Tibial nerve (tissue), 4 donors: Measurements from ENCODE around the gene PTGFRN. TPM values are rescaled to one million over a fixed set of nuclear protein-coding genes. Genes with fewer than 3 reads are reported as not detected.
A peak's percentile ranks its signal among the peaks of the same experiment; 100 is the strongest.

Experiments
- DNase-seq, 2 donors: peaks; one replicate each; pipeline ENCODE4 v3.0.0-alpha.2; 2019; ENCODE audit warnings: low spot score in 2 of 2
- H3K27ac ChIP-seq, 4 donors: fragments of 200-600 bp; sonication (generic) in 3 of 4; one replicate each; pipeline ENCODE4 v1.5.1; 2017 to 2019; ENCODE audit warnings: mild to moderate bottlenecking in 1 of 4
- H3K27me3 ChIP-seq, 2 donors: fragments of 200-600 bp; sonication (generic) in 1 of 2; one replicate each; pipeline versions ENCODE4 v1.5.1 to v1.6.0; 2017 to 2019
- H3K36me3 ChIP-seq, 3 donors: fragments of 200-600 bp; sonication (generic); one replicate each; pipeline ENCODE4 v1.5.1; 2018 to 2019
- H3K4me1 ChIP-seq, 4 donors: fragments of 200-600 bp; sonication (generic) in 3 of 4; one replicate each; pipeline ENCODE4 v1.5.1; 2017 to 2019
- H3K4me3 ChIP-seq, 4 donors: fragments of 200-600 bp; sonication (generic) in 3 of 4; one replicate each; pipeline ENCODE4 v1.5.1; 2017 to 2019; ENCODE audit warnings: mild to moderate bottlenecking in 1 of 4, moderate library complexity in 1 of 4
- H3K9me3 ChIP-seq, 4 donors: fragments of 200-600 bp; sonication (generic) in 3 of 4; one replicate each; pipeline ENCODE4 v1.5.1; 2017 to 2019
- EP300 ChIP-seq, 2 donors: sonication (generic); formaldehyde crosslinking; IDR thresholded peaks; one replicate each; pipeline ENCODE4 v1.6.1; 2017; ENCODE audit warnings: antibody characterized with exemption in 2 of 2, mild to moderate bottlenecking in 1 of 2
- POLR2A ChIP-seq, 2 donors: fragments of 450-650 bp; IDR thresholded peaks; one replicate each; pipeline ENCODE4 v1.6.1; 2017; ENCODE audit warnings: antibody characterized with exemption in 2 of 2, mild to moderate bottlenecking in 2 of 2, moderate library complexity in 2 of 2
- WGBS, 2 donors: methylation state at CpG; one replicate each; pipeline ENCODE4 v1.1.5; 2018; 5-methylcytosine and 5-hydroxymethylcytosine counted together
- total RNA-seq, 4 donors: library from RNA; depleted of rRNA; stranded (reverse); fragments of >200 nt; gene quantifications; one replicate each; pipeline ENCODE4 v1.1.0, GENCODE V29; 2016
- TF ChIP-seq, protein P1 (sequence below), 5 experiments: fragments of 200-600 bp in 3 of 5; fragments of 450-650 bp in 2 of 5; sonication (generic) in 3 of 5; IDR thresholded peaks; one replicate each; pipeline ENCODE4 v1.5.1; 2016 to 2019; ENCODE audit warnings: antibody characterized with exemption in 5 of 5, mild to moderate bottlenecking in 3 of 5, moderate library complexity in 2 of 5

The PTGFRN gene
- total RNA-seq, 4 donors from 2014 or later: 10.2 to 19.0 (median 14.7) TPM

DNA sequence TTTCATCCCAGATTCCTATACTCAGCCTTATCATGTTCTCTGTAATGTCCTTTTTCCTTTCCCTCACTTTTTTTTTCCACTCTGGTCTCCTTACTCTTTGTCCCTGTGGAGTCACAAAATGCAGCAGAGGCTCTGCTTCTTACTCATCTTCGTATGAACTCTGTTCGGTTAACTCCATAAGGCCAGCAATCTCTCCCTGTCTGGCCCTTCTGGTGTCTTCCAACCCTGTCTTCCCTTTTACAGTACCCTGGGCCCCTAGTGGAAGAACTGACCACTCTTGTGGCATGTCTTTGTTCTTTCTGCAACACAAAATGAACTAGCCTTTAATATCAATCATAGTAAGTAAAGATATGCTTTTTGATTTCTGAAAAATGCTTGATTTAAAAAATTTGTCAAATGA, 98.9 kb downstream of the PTGFRN start:
- H3K27ac ChIP-seq: no peak overlapping the region
- H3K4me3 ChIP-seq: no peak overlapping the region
- no peak for TF ChIP-seq POLR2A (IDR thresholded peaks at IDR 0.05)
- TF ChIP-seq EP300 (IDR thresholded peaks at IDR 0.05): no peak
- no peak for DNase-seq
- WGBS, 2 donors: 43 to 45% methylated on average over 2 of the region's 2 CpGs
- H3K4me1 ChIP-seq: no peaks in the 10 kb centered on the region
- H3K27me3 ChIP-seq: no peaks in the 10 kb centered on the region
- no peaks in the 10 kb centered on the region for H3K36me3 ChIP-seq
- H3K9me3 ChIP-seq: no peaks in the 10 kb centered on the region

DNA sequence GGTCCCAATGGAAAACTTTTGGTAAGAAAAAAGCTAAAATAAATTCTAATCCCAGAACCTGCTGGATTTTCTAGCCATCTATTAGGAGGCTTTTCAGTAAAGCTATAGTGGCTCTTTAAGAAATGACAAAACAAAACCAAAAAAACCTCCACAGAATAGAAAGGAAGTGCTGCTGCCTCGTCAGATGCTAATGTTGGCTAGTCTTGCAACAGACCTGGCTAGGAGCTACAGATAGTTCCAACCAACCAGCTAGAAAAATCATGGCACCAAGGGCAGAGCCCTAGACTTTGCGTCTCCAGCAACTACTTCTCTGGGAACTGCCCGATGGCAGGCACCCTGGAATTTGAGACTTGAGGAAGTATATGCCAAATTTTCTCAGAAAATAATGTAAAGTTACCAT, 99.4 kb downstream of the PTGFRN start:
- peak in 1 of 2 donors; percentile 19 for TF ChIP-seq EP300 (IDR thresholded peaks at IDR 0.05)
- TF ChIP-seq, protein P1, sequence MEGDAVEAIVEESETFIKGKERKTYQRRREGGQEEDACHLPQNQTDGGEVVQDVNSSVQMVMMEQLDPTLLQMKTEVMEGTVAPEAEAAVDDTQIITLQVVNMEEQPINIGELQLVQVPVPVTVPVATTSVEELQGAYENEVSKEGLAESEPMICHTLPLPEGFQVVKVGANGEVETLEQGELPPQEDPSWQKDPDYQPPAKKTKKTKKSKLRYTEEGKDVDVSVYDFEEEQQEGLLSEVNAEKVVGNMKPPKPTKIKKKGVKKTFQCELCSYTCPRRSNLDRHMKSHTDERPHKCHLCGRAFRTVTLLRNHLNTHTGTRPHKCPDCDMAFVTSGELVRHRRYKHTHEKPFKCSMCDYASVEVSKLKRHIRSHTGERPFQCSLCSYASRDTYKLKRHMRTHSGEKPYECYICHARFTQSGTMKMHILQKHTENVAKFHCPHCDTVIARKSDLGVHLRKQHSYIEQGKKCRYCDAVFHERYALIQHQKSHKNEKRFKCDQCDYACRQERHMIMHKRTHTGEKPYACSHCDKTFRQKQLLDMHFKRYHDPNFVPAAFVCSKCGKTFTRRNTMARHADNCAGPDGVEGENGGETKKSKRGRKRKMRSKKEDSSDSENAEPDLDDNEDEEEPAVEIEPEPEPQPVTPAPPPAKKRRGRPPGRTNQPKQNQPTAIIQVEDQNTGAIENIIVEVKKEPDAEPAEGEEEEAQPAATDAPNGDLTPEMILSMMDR (IDR thresholded peaks at IDR 0.05): no peak
- no peaks in the 10 kb centered on the region for H3K9me3 ChIP-seq
- no peak for DNase-seq
- H3K27me3 ChIP-seq: no peaks in the 10 kb centered on the region
- no peak overlapping the region for H3K4me3 ChIP-seq
- no peaks in the 10 kb centered on the region for H3K36me3 ChIP-seq
- 55 to 63% methylated on average over 3 of the region's 3 CpGs for WGBS, 2 donors
- no peaks in the 10 kb centered on the region for H3K4me1 ChIP-seq
- H3K27ac ChIP-seq: no peak overlapping the region

DNA sequence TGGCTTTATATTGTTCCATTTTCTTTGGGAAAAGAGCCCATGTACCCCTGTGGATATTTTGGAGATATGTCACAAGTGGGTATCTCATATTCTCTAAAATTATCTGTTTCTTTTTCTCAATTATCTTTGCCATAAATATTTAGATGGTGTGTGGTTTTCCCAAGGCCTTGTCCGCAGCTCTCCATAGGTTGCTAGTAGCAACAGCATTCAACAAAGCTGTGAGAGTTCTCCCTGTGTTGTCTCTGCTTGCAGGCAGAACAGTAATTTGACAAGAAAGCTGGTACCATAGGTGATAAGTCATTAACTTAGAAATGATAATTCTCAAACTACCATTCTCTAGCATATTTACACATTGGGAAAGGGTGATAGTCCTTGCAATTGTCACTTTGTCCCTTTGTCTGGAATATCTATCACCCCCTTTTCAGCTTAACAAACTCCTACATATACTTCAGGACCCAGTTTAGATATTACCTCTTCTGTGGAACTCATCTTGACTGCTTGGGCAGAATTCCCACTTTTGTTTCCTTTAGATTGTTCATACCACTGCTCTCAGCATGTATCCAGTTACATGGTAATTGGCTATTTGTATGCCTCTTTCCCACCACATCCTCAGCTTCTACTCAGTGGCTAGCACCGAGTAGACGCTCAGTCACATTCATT, 100.7 kb downstream of the PTGFRN start:
- H3K4me3 ChIP-seq: no peak overlapping the region
- no peaks in the 10 kb centered on the region for H3K36me3 ChIP-seq
- TF ChIP-seq, protein P1 (IDR thresholded peaks at IDR 0.05): no peak
- no peak for TF ChIP-seq EP300 (IDR thresholded peaks at IDR 0.05)
- no peak for TF ChIP-seq POLR2A (IDR thresholded peaks at IDR 0.05)
- no peaks in the 10 kb centered on the region for H3K27me3 ChIP-seq
- H3K9me3 ChIP-seq: no peaks in the 10 kb centered on the region
- 95 to 97% methylated on average over 3 of the region's 3 CpGs for WGBS, 2 donors
- no peak overlapping the region for H3K27ac ChIP-seq
- no peak for DNase-seq
- H3K4me1 ChIP-seq: no peaks in the 10 kb centered on the region

DNA sequence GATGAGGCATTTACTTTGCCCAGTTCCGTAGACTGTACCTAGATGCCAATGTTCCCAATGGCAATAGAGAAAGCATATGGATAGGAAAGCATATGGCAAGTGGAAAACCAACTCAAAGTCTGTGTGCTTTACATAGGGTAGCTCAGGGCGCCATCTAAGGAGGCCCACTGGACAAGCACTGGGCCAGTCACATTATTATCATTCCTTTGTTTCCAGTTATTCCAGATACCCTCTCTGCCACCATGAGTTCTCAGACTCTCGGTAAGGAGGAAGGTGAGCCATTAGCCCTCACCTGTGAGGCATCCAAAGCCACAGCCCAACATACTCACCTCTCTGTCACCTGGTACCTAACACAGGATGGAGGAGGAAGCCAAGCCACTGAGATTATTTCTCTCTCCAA, 101.6 kb downstream of the PTGFRN start:
- no peak for TF ChIP-seq POLR2A (IDR thresholded peaks at IDR 0.05)
- TF ChIP-seq EP300 (IDR thresholded peaks at IDR 0.05): no peak
- Histone ChIP-seq H3K36me3 (no peaks in the 10 kb centered on the region), H3K27ac (no peak overlapping the region), H3K27me3 (no peaks in the 10 kb centered on the region), H3K4me3 (no peak overlapping the region), H3K4me1 (no peaks in the 10 kb centered on the region), H3K9me3 (no peaks in the 10 kb centered on the region)
- WGBS, 2 donors: 97 to 99% methylated on average over 3 of the region's 3 CpGs
- no peak for DNase-seq

DNA sequence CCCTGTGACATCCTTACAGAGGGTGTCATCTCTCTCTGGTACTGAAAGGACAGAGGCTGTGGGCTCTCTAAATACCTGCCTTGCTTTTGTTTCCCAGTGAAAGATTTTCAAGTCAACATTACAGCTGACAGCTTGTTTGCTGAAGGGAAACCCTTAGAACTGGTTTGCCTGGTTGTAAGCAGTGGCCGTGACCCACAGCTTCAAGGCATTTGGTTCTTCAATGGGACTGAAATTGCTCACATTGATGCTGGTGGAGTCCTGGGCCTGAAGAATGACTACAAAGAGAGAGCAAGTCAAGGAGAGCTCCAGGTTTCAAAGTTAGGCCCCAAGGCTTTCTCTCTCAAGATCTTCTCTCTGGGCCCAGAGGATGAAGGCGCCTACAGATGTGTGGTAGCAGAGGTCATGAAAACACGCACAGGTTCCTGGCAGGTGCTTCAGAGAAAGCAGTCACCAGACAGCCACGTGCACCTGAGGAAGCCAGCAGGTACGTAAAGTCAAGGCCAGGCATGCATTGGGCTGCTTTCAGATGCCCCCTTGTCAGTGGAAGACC, 103.7 kb downstream of the PTGFRN start:
- no peak overlapping the region for H3K4me3 ChIP-seq
- TF ChIP-seq EP300 (IDR thresholded peaks at IDR 0.05) (no peak), POLR2A (IDR thresholded peaks at IDR 0.05) (no peak)
- TF ChIP-seq, protein P1 (IDR thresholded peaks at IDR 0.05): no peak
- no peak for DNase-seq
- H3K27ac ChIP-seq: no peak overlapping the region
- H3K9me3 ChIP-seq: no peaks in the 10 kb centered on the region
- 91 to 92% methylated on average over 5 of the region's 5 CpGs for WGBS, 2 donors
- no peaks in the 10 kb centered on the region for H3K27me3 ChIP-seq
- peaks cover 0 to 4% (median 0%) of the 10 kb centered on the region in 4 donors for H3K4me1 ChIP-seq
- H3K36me3 ChIP-seq: no peaks in the 10 kb centered on the region

DNA sequence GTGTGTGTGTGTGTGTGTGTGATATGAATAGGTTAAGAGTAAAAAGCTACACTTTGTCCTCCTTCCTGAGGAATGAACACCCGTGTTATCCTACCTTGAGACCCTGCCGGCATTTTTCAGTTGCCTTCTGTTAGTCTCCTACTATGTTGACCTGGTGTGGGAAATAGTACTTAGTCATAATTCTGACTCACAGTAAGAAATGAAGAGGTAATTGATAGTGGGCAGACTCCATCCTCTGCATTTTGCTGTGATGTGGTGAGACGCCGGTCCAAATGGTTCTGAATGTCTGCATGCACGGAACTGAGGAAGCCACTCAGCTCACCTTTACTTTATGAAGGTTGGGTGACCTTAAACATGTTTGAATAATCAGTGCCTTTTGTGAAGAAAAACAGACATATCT, 104.5 kb downstream of the PTGFRN start:
- no peaks in the 10 kb centered on the region for H3K27me3 ChIP-seq
- H3K4me3 ChIP-seq: no peak overlapping the region
- no peak for DNase-seq
- H3K27ac ChIP-seq: no peak overlapping the region
- no peaks in the 10 kb centered on the region for H3K36me3 ChIP-seq
- H3K4me1 ChIP-seq: peaks cover 0 to 4% (median 0%) of the 10 kb centered on the region in 4 donors
- no peaks in the 10 kb centered on the region for H3K9me3 ChIP-seq
- WGBS, 2 donors: 93 to 95% methylated on average over 5 of the region's 5 CpGs
- TF ChIP-seq POLR2A (IDR thresholded peaks at IDR 0.05): no peak
- no peak for TF ChIP-seq EP300 (IDR thresholded peaks at IDR 0.05)
- TF ChIP-seq, protein P1 (IDR thresholded peaks at IDR 0.05): no peak
